Gastrocnemius medialis (tissue), 4 donors: ENCODE data around the gene GALNT2. TPM values are rescaled to one million over a fixed set of nuclear protein-coding genes. Genes with fewer than 3 reads are reported as not detected.

Source experiments
- ATAC-seq, 2 donors: fragments of 150-250 bp; one replicate each; pipeline ENCODE4 v1.9.1; 2016
- DNase-seq, 2 donors: peaks; one replicate each; pipeline ENCODE4 v3.0.0-alpha.2; 2019
- H3K27ac ChIP-seq, 4 donors: fragments of 200-600 bp; sonication (generic); 1 replicate in 1 of 4; 2 replicates in 3 of 4; pipeline ENCODE4 v1.5.1; 2016 to 2018; ENCODE audit warnings: mild to moderate bottlenecking in 2 of 4, moderate library complexity in 1 of 4
- H3K27me3 ChIP-seq, 3 donors: fragments of 200-600 bp; sonication (generic) in 2 of 3; 1 replicate in 1 of 3; 2 replicates in 2 of 3; pipeline versions ENCODE4 v1.5.1 to v1.6.0; 2016 to 2019; ENCODE audit warnings: mild to moderate bottlenecking in 1 of 3, moderate library complexity in 1 of 3
- H3K36me3 ChIP-seq, 2 donors: fragments of 200-600 bp; sonication (generic) in 1 of 2; one replicate each; pipeline ENCODE4 v1.5.1; 2017 to 2018
- H3K4me1 ChIP-seq, 2 donors: fragments of 200-600 bp; sonication (generic) in 1 of 2; one replicate each; pipeline ENCODE4 v1.5.1; 2016 to 2017; ENCODE audit warnings: mild to moderate bottlenecking in 2 of 2
- H3K4me3 ChIP-seq, 4 donors: fragments of 200-600 bp; sonication (generic) in 3 of 4; 1 replicate in 1 of 4; 2 replicates in 3 of 4; pipeline ENCODE4 v1.5.1; 2016 to 2019; ENCODE audit warnings: mild to moderate bottlenecking in 2 of 4
- H3K9me3 ChIP-seq, 3 donors: fragments of 200-600 bp; sonication (generic) in 2 of 3; 1 replicate in 1 of 3; 2 replicates in 2 of 3; pipeline ENCODE4 v1.5.1; 2016 to 2019
- POLR2A ChIP-seq, 2 donors: fragments of 450-650 bp; IDR thresholded peaks; one replicate each; pipeline ENCODE4 v1.6.1; 2017; ENCODE audit warnings: antibody characterized with exemption in 2 of 2, mild to moderate bottlenecking in 2 of 2, moderate library complexity in 2 of 2
- in situ Hi-C, 4 donors: fragments of 200-750 bp; cut with MboI; loops; one replicate each; pipeline versions ENCODE4 v1.15.0 to v1.8.0; 2017; ENCODE audit warnings: low sequenced_read_pairs in 4 of 4
- intact Hi-C: fragments of 100-400 bp; cut with DNase I; formaldehyde crosslinking; loops from one replicate; pipeline ENCODE4 v1.15.1; 2023; ENCODE audit warnings: low total_unique reads
- total RNA-seq, 4 donors: library from RNA; depleted of rRNA; stranded (reverse); fragments of >200 nt; gene quantifications; one replicate each; pipeline versions ENCODE4 v1.1.0 to v1.2.3, GENCODE V29; 2016
- TF ChIP-seq, protein P1 (sequence below), 5 experiments: fragments of 450-650 bp in 3 of 5; fragments of 200-600 bp in 2 of 5; sonication (generic) in 2 of 5; IDR thresholded peaks in 4 of 5; conservative IDR thresholded peaks in 1 of 5; 1 replicate in 4 of 5; 2 replicates in 1 of 5; pipeline ENCODE4 v1.5.1; 2016 to 2019; ENCODE audit warnings: antibody characterized with exemption in 5 of 5, mild to moderate bottlenecking in 3 of 5, moderate library complexity in 3 of 5

GALNT2 gene
- total RNA-seq, 4 donors from 2014 or later, result 73.7 to 106 (median 78.3) TPM

DNA sequence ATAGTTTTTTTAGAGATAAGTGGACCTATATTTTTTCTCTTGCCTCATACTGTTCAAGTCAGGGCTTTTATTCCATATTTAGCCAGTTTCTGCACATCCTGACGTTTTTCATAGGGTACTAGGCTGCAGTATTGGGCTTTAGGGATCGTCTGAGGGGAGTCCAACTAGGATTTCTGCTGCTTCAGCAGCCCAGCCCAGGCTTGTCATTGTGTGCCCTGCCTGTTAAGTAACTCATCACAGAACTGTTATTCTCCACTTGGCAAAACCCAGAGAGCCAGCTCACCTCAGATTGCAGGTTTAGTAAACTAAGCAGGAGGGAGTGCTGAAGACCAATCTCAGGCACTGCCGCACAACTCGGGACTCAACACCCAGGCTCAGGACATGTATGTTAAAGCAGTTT lies 2.8 kb downstream of the GALNT2 start:
- peaks cover 71 to 73% of the 10 kb centered on the region in 2 donors for H3K4me1 ChIP-seq
- no peaks in the 10 kb centered on the region for H3K9me3 ChIP-seq
- intact Hi-C loops, result loop anchor here (2.0 to 5.0 kb wide), 4 partner anchors 145 to 512 kb away; partner anchors contain the start of gene ABCB10
- in situ Hi-C loops, result loop anchor here in 3 of 4 donors (5.0 to 10.0 kb wide), 3 partner anchors 133 to 222 kb away; no protein-coding TSS in a partner anchor
- H3K27me3 ChIP-seq, result no peaks in the 10 kb centered on the region
- DNase-seq (peak; percentile 60 to 73), ATAC-seq (peak; percentile 15 to 17)
- H3K4me3 ChIP-seq, result peak overlapping the region in 1 of 4 donors; percentile 74
- H3K27ac ChIP-seq, result peak overlapping the region; percentile 90 to 97 (median 97)
- TF ChIP-seq, protein P1, sequence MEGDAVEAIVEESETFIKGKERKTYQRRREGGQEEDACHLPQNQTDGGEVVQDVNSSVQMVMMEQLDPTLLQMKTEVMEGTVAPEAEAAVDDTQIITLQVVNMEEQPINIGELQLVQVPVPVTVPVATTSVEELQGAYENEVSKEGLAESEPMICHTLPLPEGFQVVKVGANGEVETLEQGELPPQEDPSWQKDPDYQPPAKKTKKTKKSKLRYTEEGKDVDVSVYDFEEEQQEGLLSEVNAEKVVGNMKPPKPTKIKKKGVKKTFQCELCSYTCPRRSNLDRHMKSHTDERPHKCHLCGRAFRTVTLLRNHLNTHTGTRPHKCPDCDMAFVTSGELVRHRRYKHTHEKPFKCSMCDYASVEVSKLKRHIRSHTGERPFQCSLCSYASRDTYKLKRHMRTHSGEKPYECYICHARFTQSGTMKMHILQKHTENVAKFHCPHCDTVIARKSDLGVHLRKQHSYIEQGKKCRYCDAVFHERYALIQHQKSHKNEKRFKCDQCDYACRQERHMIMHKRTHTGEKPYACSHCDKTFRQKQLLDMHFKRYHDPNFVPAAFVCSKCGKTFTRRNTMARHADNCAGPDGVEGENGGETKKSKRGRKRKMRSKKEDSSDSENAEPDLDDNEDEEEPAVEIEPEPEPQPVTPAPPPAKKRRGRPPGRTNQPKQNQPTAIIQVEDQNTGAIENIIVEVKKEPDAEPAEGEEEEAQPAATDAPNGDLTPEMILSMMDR (IDR thresholded peaks at IDR 0.05 in 4 of 5, conservative IDR thresholded peaks at IDR 0.05 in 1 of 5), result no peak
- TF ChIP-seq POLR2A (IDR thresholded peaks at IDR 0.05), result peak in 1 of 2 donors; percentile 54
- H3K36me3 ChIP-seq, result no peaks in the 10 kb centered on the region

DNA sequence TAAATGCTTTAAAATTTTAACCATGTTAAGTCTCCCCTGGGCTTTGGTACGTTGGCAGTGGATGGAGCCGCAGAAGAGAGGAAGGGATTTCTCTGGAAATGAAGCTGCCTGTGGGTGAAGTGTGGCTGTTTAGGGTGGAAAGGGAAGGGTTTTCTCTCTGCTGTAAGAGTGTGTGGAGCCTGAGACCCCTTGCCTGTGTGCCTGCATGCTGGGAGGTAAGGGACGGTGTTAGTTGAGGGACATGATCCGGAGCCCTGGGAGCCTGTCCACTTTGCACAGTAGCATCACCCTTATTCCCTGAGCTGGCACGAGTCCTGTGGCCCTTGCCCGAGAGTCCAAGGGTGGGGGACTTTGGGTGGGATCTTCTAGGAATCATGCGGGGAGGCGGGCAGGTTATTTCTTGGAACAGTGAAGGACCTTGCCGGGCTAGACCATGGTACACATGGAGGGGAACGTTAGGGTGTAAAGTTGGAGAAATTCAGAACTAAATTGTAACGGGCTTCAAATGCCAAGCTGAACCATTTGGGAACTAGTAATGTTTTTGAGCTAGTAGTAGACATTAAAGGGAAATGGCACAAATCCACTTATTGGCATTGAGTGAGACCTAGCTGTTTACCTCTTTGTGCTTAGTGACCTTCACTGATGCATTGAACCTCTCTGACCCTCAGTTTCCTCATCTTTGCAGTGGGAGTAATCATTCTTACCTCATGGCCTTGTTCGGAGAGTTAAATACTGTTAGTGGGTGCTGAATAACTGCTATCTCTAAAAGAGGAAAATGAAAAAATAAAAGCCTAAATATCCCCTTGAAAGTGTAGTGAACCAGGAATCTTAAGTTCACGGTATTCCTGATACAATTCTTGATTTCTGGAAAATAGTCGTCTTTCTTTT lies 3.5 kb downstream of the GALNT2 start:
- Histone ChIP-seq H3K4me3 (no peak overlapping the region), H3K27ac (peak overlapping the region; percentile 95 to 97 (median 97)), H3K9me3 (no peaks in the 10 kb centered on the region), H3K4me1 (peaks cover 77 to 80% of the 10 kb centered on the region in 2 donors), H3K36me3 (no peaks in the 10 kb centered on the region), H3K27me3 (no peaks in the 10 kb centered on the region)
- DNase-seq (no peak), ATAC-seq (no peak)
- in situ Hi-C loops, result loop anchor here in 3 of 4 donors (5.0 to 10.0 kb wide), 3 partner anchors 132 to 223 kb away; no protein-coding TSS in a partner anchor
- intact Hi-C loops, result loop anchor here (5.0 kb wide), 1 partner anchor 408 kb away; no protein-coding TSS in a partner anchor
- TF ChIP-seq POLR2A (IDR thresholded peaks at IDR 0.05), result no peak
- TF ChIP-seq, protein P1 (IDR thresholded peaks at IDR 0.05 in 4 of 5, conservative IDR thresholded peaks at IDR 0.05 in 1 of 5), result no peak

DNA sequence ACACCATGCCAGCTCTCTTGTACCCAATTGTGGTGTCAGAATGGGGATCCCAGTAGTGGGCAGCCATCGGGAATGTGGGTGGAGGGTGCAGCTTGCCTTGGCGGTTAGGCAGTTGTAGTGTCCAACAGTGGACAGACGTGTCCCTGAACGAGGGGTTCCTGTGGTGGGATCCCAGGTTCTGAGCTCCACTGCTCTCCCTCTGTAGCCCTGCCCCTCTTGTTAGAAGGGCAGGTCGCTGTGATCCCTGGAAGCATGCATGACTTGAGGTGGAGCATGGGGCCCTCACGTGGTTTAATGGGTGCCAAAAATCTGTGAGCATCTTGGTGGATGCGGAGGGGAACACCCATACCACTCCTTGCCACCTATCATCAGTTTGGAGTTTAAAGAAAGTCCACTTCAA lies 4.3 kb downstream of the GALNT2 start:
- in situ Hi-C loops (loop anchor here in 3 of 4 donors (5.0 to 10.0 kb wide), 3 partner anchors 131 to 224 kb away; no protein-coding TSS in a partner anchor), intact Hi-C loops (loop anchor here (5.0 kb wide), 1 partner anchor 409 kb away; no protein-coding TSS in a partner anchor)
- DNase-seq (no peak), ATAC-seq (no peak)
- no peak overlapping the region for H3K4me3 ChIP-seq
- H3K27me3 ChIP-seq, result no peaks in the 10 kb centered on the region
- no peaks in the 10 kb centered on the region for H3K9me3 ChIP-seq
- peaks cover 77 to 80% of the 10 kb centered on the region in 2 donors for H3K4me1 ChIP-seq
- H3K27ac ChIP-seq, result peak overlapping the region; percentile 95 to 97 (median 97)
- TF ChIP-seq, protein P1 (IDR thresholded peaks at IDR 0.05 in 4 of 5, conservative IDR thresholded peaks at IDR 0.05 in 1 of 5), result no peak
- TF ChIP-seq POLR2A (IDR thresholded peaks at IDR 0.05), result no peak
- H3K36me3 ChIP-seq, result no peaks in the 10 kb centered on the region

DNA sequence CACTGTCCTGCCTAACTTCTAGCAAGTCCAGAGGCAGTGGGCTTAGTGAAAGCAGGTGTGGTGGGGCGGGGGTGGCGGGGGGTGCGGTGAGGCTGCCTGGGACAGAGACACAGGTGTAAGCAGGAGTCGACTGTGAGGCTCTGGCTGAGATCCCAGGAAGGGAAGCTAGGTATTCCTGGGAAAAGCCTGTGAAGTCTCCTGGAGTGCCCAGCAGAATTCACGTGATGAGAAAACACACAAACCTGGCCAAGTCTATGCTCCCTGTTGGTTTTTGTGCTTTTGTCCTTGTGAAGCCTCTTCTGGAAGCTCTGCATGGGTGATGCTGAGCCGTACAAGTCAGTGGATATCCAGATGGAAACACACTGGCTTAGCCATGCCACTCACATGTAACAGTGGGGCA lies 5.3 kb downstream of the GALNT2 start:
- H3K27me3 ChIP-seq, result no peaks in the 10 kb centered on the region
- intact Hi-C loops, result loop anchor here (2.0 to 5.0 kb wide), 2 partner anchors 87 to 410 kb away; no protein-coding TSS in a partner anchor
- no peak overlapping the region for H3K4me3 ChIP-seq
- no peaks in the 10 kb centered on the region for H3K36me3 ChIP-seq
- ATAC-seq (no peak), DNase-seq (peak in 1 of 2 donors; percentile 29)
- peak overlapping the region; percentile 95 to 97 (median 97) for H3K27ac ChIP-seq
- H3K9me3 ChIP-seq, result no peaks in the 10 kb centered on the region
- in situ Hi-C loops, result loop anchor here in 3 of 4 donors (5.0 to 10.0 kb wide), 3 partner anchors 130 to 225 kb away; no protein-coding TSS in a partner anchor
- TF ChIP-seq, protein P1 (IDR thresholded peaks at IDR 0.05 in 4 of 5, conservative IDR thresholded peaks at IDR 0.05 in 1 of 5), result no peak
- TF ChIP-seq POLR2A (IDR thresholded peaks at IDR 0.05), result no peak
- H3K4me1 ChIP-seq, result peaks cover 84 to 85% of the 10 kb centered on the region in 2 donors
